A673 (cell line): ENCODE data around the gene EEF2K. TPM values are rescaled to one million over a fixed set of nuclear protein-coding genes. Genes with fewer than 3 reads are reported as not detected.

Source experiments
- BruUV-seq: library from RNA; stranded (reverse); fragments of 400-500 nt; replicated peaks from 2 replicates; lab custom pipeline; 2021; lab: Mats Ljungman, UMichigan
- CTCF ChIA-PET: fragments of 300-600 bp; sonication (Branson Sonifier 250); formaldehyde crosslinking; loops from one replicate; lab custom pipeline; 2022; ENCODE audit warnings: antibody characterized with exemption; lab: Charles Lee
- POLR2A ChIA-PET: fragments of 300-600 bp; sonication (Branson Sonifier 250); formaldehyde crosslinking; loops from one replicate; lab custom pipeline; 2022; ENCODE audit warnings: antibody characterized with exemption; ENCODE audit not compliant: low non-redundant PET; lab: Charles Lee
- DNase-seq: peaks from one replicate; pipeline ENCODE4 v3.0.0-alpha.2; 2015; ENCODE audit warnings: low spot score
- H3K27ac ChIP-seq: fragments of 200-600 bp; sonication (generic); 2 replicates; pipeline ENCODE4 v1.5.1; 2016; ENCODE audit warnings: mixed run types, low read depth, mild to moderate bottlenecking, mixed read lengths, antibody characterized with exemption, low read length; ENCODE audit not compliant: poor library complexity, severe bottlenecking
- H3K27me3 ChIP-seq: fragments of 200-600 bp; sonication (generic); replicated peaks from 2 replicates; pipeline ENCODE4 v1.6.1; 2017; ENCODE audit warnings: mixed run types, low read depth, mild to moderate bottlenecking, mixed read lengths, antibody characterized with exemption, low read length; ENCODE audit not compliant: insufficient read depth, poor library complexity
- H3K36me3 ChIP-seq: fragments of 200-600 bp; sonication (generic); 2 replicates; pipeline ENCODE4 v1.6.1; 2016; ENCODE audit warnings: mixed run types, mild to moderate bottlenecking, mixed read lengths, antibody characterized with exemption, low read length; ENCODE audit not compliant: insufficient read depth, poor library complexity, severe bottlenecking
- H3K4me1 ChIP-seq: fragments of 200-600 bp; sonication (generic); 2 replicates; pipeline ENCODE4 v1.6.1; 2017; ENCODE audit warnings: mixed run types, mild to moderate bottlenecking, mixed read lengths, antibody characterized with exemption, low read length; ENCODE audit not compliant: insufficient read depth, poor library complexity, severe bottlenecking
- H3K4me3 ChIP-seq: fragments of 200-600 bp; sonication (generic); 2 replicates; pipeline ENCODE4 v1.5.1; 2016; ENCODE audit warnings: low read depth, mixed run types, mild to moderate bottlenecking, mixed read lengths, low read length; ENCODE audit not compliant: poor library complexity, severe bottlenecking
- H3K9me3 ChIP-seq: fragments of 200-600 bp; sonication (generic); 2 replicates; pipeline ENCODE4 v1.6.1; 2016; ENCODE audit warnings: mixed run types, low read depth, mild to moderate bottlenecking, mixed read lengths, antibody characterized with exemption, low read length; ENCODE audit not compliant: poor library complexity, severe bottlenecking
- CTCF ChIP-seq: fragments of 300-800, 200-600 bp; sonication (generic); conservative IDR thresholded peaks from 2 replicates; pipeline ENCODE4 v1.5.1; 2017; ENCODE audit warnings: low read depth, mild to moderate bottlenecking, antibody characterized with exemption, low read length, moderate library complexity, mixed read lengths
- EZH2 ChIP-seq: fragments of 200-600 bp; sonication (generic); IDR thresholded peaks from 2 replicates; pipeline ENCODE4 v1.6.1; 2017; ENCODE audit warnings: borderline replicate concordance, low read depth, mild to moderate bottlenecking, mixed read lengths, antibody characterized with exemption, low read length; ENCODE audit not compliant: poor library complexity, severe bottlenecking
- intact Hi-C: fragments of 100-400 bp; cut with micrococcal nuclease; formaldehyde crosslinking; loops from one replicate; pipeline ENCODE4 v1.10.0; 2022; ENCODE audit not compliant: unreplicated experiment
- total RNA-seq: library from RNA; stranded (reverse); gene quantifications from 2 replicates; pipeline ENCODE4 v1.2.3, GENCODE V29; 2021

Gene EEF2K
- total RNA-seq, 1 experiment from 2014 or later = 14.3 TPM

GRCh38 chr16:22307838-22308237, 101.8 kb downstream of the EEF2K start:
- DNase-seq = no peak
- Histone ChIP-seq H3K4me1 (no peaks in the 10 kb centered on the region), H3K36me3 (peaks cover 31% of the 10 kb centered on the region), H3K27me3 (no peaks in the 10 kb centered on the region), H3K27ac (no peak overlapping the region), H3K4me3 (no peak overlapping the region), H3K9me3 (no peaks in the 10 kb centered on the region)
- ChIA-PET CTCF (no interaction called here), POLR2A (interaction anchor here (0.6 kb wide), 2 partner anchors 65 to 301 kb away, joined by 5 to 9 read pairs; no protein-coding TSS in a partner anchor)
- no TSS peak for BruUV-seq
- TF ChIP-seq EZH2 (no peak), CTCF (no peak)
- intact Hi-C loops = no loop called here

- no peaks in the 10 kb centered on the region for H3K4me1 ChIP-seq
- H3K27ac ChIP-seq = no peak overlapping the region
- H3K36me3 ChIP-seq = peaks cover 36% of the 10 kb centered on the region
- H3K9me3 ChIP-seq = no peaks in the 10 kb centered on the region
- ChIA-PET CTCF (no interaction called here), POLR2A (no interaction called here)
- no peaks in the 10 kb centered on the region for H3K27me3 ChIP-seq
- TF ChIP-seq EZH2 (no peak), CTCF (no peak)
- intact Hi-C loops = no loop called here
- no peak for DNase-seq
- no peak overlapping the region for H3K4me3 ChIP-seq
- BruUV-seq = no TSS peak
These were observed 102.9 kb downstream of the EEF2K start for GRCh38 chr16:22308824-22309520.

- ChIA-PET CTCF (interaction anchor here (0.9 kb wide), 1 partner anchor 11 kb away, joined by 3 read pairs; no protein-coding TSS in a partner anchor), POLR2A (no interaction called here)
- no peak for DNase-seq
- intact Hi-C loops = no loop called here
- Histone ChIP-seq H3K4me3 (no peak overlapping the region), H3K4me1 (no peaks in the 10 kb centered on the region), H3K27ac (no peak overlapping the region), H3K9me3 (no peaks in the 10 kb centered on the region), H3K27me3 (no peaks in the 10 kb centered on the region), H3K36me3 (peaks cover 51% of the 10 kb centered on the region)
- TF ChIP-seq CTCF (no peak), EZH2 (no peak)
- no TSS peak for BruUV-seq
These were observed 105.4 kb downstream of the EEF2K start for GRCh38 chr16:22311520-22311919.
